HepG2 (cell line): ENCODE measurements around the gene CSF3R. TPM values are rescaled to one million over a fixed set of nuclear protein-coding genes. Genes with fewer than 3 reads are reported as not detected.

Experiments
- ATF7-NPFF ChIP-seq: sonication (generic); formaldehyde crosslinking; IDR thresholded peaks from 2 replicates; pipeline ENCODE4 v1.8.1; 2023; ENCODE audit warnings: mild to moderate bottlenecking, low read depth, missing genetic modification reagents, moderate library complexity
- DMAP1 ChIP-seq: IDR thresholded peaks from 2 replicates; pipeline ENCODE4 v1.6.1; 2016
- DNMT1 ChIP-seq: sonication (generic); formaldehyde crosslinking; IDR thresholded peaks from 2 replicates; pipeline ENCODE4 v1.5.1; 2020; ENCODE audit warnings: mild to moderate bottlenecking, missing genetic modification reagents
- FOXA1 ChIP-seq, 2 experiments: fragments of 450-650 bp in 1 of 2; sonication (generic) in 1 of 2; formaldehyde crosslinking in 1 of 2; IDR thresholded peaks; 2 replicates each; pipeline versions ENCODE4 v1.4.0 to v1.6.1; 2016 to 2020; ENCODE audit warnings: missing genetic modification reagents in 1 of 2
- MAZ ChIP-seq, 2 experiments: sonication (generic) in 1 of 2; formaldehyde crosslinking in 1 of 2; IDR thresholded peaks; 2 replicates each; pipeline versions ENCODE4 v1.5.0 to v1.6.1; 2012 to 2020; ENCODE audit warnings: low read depth in 2 of 2, mild to moderate bottlenecking in 2 of 2, borderline replicate concordance in 1 of 2, improper control_type of control experiment in 1 of 2, low read length in 1 of 2, missing genetic modification reagents in 1 of 2, moderate library complexity in 1 of 2
- NFYC ChIP-seq: IDR thresholded peaks from 2 replicates; pipeline ENCODE4 v1.6.1; 2016; ENCODE audit warnings: missing genetic modification reagents, missing compliant biosample characterization
- PCBP1 ChIP-seq: fragments of 200-400 bp; formaldehyde crosslinking; IDR thresholded peaks from 2 replicates; pipeline ENCODE4 v1.6.1; 2017; ENCODE audit warnings: mild to moderate bottlenecking, low read depth, low read length, borderline replicate concordance
- ZC3H13 ChIP-seq: sonication (generic); formaldehyde crosslinking; IDR thresholded peaks from 2 replicates; pipeline ENCODE4 v1.8.1; 2023; ENCODE audit warnings: mild to moderate bottlenecking, missing genetic modification reagents, moderate library complexity
- ZKSCAN5 ChIP-seq: sonication (generic); formaldehyde crosslinking; IDR thresholded peaks from 2 replicates; pipeline ENCODE4 v1.5.1; 2020; ENCODE audit warnings: mild to moderate bottlenecking, missing genetic modification reagents
- ZNF230 ChIP-seq: sonication (generic); formaldehyde crosslinking; IDR thresholded peaks from 2 replicates; pipeline ENCODE4 v1.4.0; 2020; ENCODE audit warnings: mild to moderate bottlenecking, missing genetic modification reagents
- ZNF234 ChIP-seq: sonication (generic); formaldehyde crosslinking; conservative IDR thresholded peaks from 2 replicates; pipeline ENCODE4 v1.5.1; 2020; ENCODE audit warnings: mild to moderate bottlenecking, missing genetic modification reagents
- ZNF260 ChIP-seq: sonication (generic); formaldehyde crosslinking; IDR thresholded peaks from 2 replicates; pipeline ENCODE4 v1.4.0; 2020; ENCODE audit warnings: missing genetic modification reagents, low read depth, mild to moderate bottlenecking, borderline replicate concordance
- ZNF33B ChIP-seq: sonication (generic); formaldehyde crosslinking; IDR thresholded peaks from 2 replicates; pipeline ENCODE4 v1.5.1; 2020; ENCODE audit warnings: mild to moderate bottlenecking, missing genetic modification reagents
- ZNF432 ChIP-seq: sonication (generic); formaldehyde crosslinking; IDR thresholded peaks from 2 replicates; pipeline ENCODE4 v1.5.0; 2020; ENCODE audit warnings: missing genetic modification reagents, mild to moderate bottlenecking, borderline replicate concordance
- ZNF619 ChIP-seq: sonication (generic); formaldehyde crosslinking; IDR thresholded peaks from 2 replicates; pipeline ENCODE4 v1.4.0; 2020; ENCODE audit warnings: mild to moderate bottlenecking, missing genetic modification reagents
- ZNF644 ChIP-seq: IDR thresholded peaks from 2 replicates; pipeline ENCODE4 v1.6.1; 2016; ENCODE audit warnings: low read depth
- ZNF724P ChIP-seq: sonication (generic); formaldehyde crosslinking; IDR thresholded peaks from 2 replicates; pipeline ENCODE4 v1.8.0; 2022; ENCODE audit warnings: missing genetic modification reagents, borderline replicate concordance
- polyA plus RNA-seq, 8 experiments: library from polyadenylated mRNA; depleted of rRNA in 3 of 8; stranded (reverse) in 7 of 8; unstranded in 1 of 8; fragments of >200 nt; fragmentation: Illumina TruSeq in 4 of 8; extraction: Trizol in 4 of 8; gene quantifications; 2 replicates each; pipeline versions ENCODE4 v1.2.1 to v1.2.3, GENCODE V29; 2011 to 2016; ENCODE audit warnings: low read depth in 4 of 8, missing spikeins in 1 of 8, mixed read lengths in 1 of 8; ENCODE audit not compliant: insufficient read depth in 1 of 8
- total RNA-seq, 5 experiments: library from RNA; depleted of rRNA; stranded (reverse); fragments of >200 nt; fragmentation: Illumina TruSeq; extraction: Trizol; gene quantifications; 2 replicates each; pipeline ENCODE4 v1.2.3, GENCODE V29; 2016; ENCODE audit warnings: low read depth in 1 of 5
- TF ChIP-seq, protein P1 (sequence below): sonication (generic); formaldehyde crosslinking; conservative IDR thresholded peaks from 2 replicates; pipeline ENCODE4 v1.8.0; 2022; ENCODE audit warnings: mild to moderate bottlenecking, moderate library complexity, missing genetic modification reagents
- TF ChIP-seq, protein P2 (sequence below): sonication (generic); formaldehyde crosslinking; IDR thresholded peaks from 2 replicates; pipeline ENCODE4 v1.4.0; 2020; ENCODE audit warnings: mild to moderate bottlenecking, missing genetic modification reagents
- TF ChIP-seq, protein P3 (sequence below): sonication (generic); formaldehyde crosslinking; IDR thresholded peaks from 2 replicates; pipeline ENCODE4 v1.4.0; 2020; ENCODE audit warnings: low read depth, missing genetic modification reagents
- TF ChIP-seq, protein P4 (sequence below): sonication (generic); formaldehyde crosslinking; IDR thresholded peaks from 2 replicates; pipeline ENCODE4 v1.8.0; 2022; ENCODE audit warnings: missing genetic modification reagents, mild to moderate bottlenecking, borderline replicate concordance

Gene CSF3R
- total and polyA plus RNA-seq, 2 of the 13 experiments (the other 11 are each of a cell fraction or from before 2014, with no cell fraction given) = 11.9 to 28.8 TPM

DNA sequence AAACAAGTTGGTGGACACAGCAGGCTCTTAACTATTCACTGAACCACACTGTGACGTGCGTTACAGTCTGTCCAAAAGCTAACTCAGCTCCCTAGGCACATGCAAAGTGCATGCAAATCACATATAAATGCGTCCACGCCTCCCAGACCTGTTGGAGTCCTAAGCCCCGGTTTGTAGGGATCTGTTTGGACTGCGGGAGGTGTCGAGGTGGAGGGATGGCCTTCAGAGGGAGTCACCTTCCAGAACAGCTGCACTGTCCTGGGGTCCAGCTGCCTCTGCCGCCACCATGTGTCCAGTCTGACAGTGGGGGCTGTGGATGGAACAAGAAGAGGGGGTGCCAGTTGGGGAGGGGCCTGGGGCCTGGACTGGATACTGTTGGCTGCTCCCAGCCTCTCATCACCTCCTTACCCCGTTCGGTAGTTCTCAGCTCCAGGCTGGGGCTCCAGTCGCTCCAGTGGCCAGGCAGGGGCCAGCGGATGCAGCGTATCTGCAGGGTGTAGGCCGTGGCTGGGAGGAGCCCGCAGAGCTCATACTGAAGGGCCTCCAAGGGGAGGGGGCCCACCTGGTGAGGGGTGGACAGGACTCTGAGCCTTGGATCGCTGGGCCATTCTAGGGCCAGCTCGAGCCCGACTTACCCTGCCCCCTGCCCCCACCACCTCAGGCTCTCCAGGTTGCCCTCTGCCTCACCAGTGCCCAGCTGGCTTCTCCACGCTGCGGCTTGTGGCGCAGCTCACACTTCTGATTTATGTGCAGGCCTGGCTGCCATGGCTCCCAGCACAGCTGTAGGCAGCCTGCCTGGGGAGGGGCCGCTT, 10.7 kb downstream of the CSF3R start (continued):
- TF ChIP-seq, protein P1, sequence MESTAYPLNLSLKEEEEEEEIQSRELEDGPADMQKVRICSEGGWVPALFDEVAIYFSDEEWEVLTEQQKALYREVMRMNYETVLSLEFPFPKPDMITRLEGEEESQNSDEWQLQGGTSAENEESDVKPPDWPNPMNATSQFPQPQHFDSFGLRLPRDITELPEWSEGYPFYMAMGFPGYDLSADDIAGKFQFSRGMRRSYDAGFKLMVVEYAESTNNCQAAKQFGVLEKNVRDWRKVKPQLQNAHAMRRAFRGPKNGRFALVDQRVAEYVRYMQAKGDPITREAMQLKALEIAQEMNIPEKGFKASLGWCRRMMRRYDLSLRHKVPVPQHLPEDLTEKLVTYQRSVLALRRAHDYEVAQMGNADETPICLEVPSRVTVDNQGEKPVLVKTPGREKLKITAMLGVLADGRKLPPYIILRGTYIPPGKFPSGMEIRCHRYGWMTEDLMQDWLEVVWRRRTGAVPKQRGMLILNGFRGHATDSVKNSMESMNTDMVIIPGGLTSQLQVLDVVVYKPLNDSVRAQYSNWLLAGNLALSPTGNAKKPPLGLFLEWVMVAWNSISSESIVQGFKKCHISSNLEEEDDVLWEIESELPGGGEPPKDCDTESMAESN = no peak
- TF ChIP-seq PCBP1 = no peak
- no peak for TF ChIP-seq ATF7-NPFF
- TF ChIP-seq ZNF644 = no peak
- TF ChIP-seq DMAP1 = no peak
- no peak for TF ChIP-seq ZNF234 (CRISPR knock-in tag)
- no peak for TF ChIP-seq ZNF33B
- TF ChIP-seq FOXA1 (IDR thresholded peaks at IDR 0.05) = no peak
- TF ChIP-seq FOXA1 (CRISPR knock-in tag; IDR thresholded peaks at IDR 0.05) = no peak
- TF ChIP-seq MAZ (IDR thresholded peaks at IDR 0.05; ENCODE audit: borderline replicate concordance, low read depth, low read length) = peak; percentile 23; the same call in 1 of the 2 replicates
- no peak for TF ChIP-seq MAZ (CRISPR knock-in tag; IDR thresholded peaks at IDR 0.05; ENCODE audit: low read depth)
- no peak for TF ChIP-seq DNMT1 (CRISPR knock-in tag)
- TF ChIP-seq, protein P2, sequence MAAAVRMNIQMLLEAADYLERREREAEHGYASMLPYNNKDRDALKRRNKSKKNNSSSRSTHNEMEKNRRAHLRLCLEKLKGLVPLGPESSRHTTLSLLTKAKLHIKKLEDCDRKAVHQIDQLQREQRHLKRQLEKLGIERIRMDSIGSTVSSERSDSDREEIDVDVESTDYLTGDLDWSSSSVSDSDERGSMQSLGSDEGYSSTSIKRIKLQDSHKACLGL (CRISPR knock-in tag) = no peak
- TF ChIP-seq ZNF432 (CRISPR knock-in tag) = no peak
- no peak for TF ChIP-seq ZNF260 (CRISPR knock-in tag)
- peak; percentile 76; the same call in 1 of the 2 replicates for TF ChIP-seq ZKSCAN5 (CRISPR knock-in tag)
- no peak for TF ChIP-seq NFYC (CRISPR knock-in tag)
- TF ChIP-seq ZC3H13 (CRISPR knock-in tag) = no peak
- TF ChIP-seq, protein P3, sequence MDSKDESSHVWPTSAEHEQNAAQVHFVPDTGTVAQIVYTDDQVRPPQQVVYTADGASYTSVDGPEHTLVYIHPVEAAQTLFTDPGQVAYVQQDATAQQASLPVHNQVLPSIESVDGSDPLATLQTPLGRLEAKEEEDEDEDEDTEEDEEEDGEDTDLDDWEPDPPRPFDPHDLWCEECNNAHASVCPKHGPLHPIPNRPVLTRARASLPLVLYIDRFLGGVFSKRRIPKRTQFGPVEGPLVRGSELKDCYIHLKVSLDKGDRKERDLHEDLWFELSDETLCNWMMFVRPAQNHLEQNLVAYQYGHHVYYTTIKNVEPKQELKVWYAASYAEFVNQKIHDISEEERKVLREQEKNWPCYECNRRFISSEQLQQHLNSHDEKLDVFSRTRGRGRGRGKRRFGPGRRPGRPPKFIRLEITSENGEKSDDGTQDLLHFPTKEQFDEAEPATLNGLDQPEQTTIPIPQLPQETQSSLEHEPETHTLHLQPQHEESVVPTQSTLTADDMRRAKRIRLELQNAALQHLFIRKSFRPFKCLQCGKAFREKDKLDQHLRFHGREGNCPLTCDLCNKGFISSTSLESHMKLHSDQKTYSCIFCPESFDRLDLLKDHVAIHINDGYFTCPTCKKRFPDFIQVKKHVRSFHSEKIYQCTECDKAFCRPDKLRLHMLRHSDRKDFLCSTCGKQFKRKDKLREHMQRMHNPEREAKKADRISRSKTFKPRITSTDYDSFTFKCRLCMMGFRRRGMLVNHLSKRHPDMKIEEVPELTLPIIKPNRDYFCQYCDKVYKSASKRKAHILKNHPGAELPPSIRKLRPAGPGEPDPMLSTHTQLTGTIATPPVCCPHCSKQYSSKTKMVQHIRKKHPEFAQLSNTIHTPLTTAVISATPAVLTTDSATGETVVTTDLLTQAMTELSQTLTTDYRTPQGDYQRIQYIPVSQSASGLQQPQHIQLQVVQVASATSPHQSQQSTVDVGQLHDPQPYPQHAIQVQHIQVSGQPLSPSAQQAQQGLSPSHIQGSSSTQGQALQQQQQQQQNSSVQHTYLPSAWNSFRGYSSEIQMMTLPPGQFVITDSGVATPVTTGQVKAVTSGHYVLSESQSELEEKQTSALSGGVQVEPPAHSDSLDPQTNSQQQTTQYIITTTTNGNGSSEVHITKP (CRISPR knock-in tag) = no peak
- TF ChIP-seq ZNF230 = no peak
- TF ChIP-seq ZNF724P = no peak
- TF ChIP-seq, protein P4, sequence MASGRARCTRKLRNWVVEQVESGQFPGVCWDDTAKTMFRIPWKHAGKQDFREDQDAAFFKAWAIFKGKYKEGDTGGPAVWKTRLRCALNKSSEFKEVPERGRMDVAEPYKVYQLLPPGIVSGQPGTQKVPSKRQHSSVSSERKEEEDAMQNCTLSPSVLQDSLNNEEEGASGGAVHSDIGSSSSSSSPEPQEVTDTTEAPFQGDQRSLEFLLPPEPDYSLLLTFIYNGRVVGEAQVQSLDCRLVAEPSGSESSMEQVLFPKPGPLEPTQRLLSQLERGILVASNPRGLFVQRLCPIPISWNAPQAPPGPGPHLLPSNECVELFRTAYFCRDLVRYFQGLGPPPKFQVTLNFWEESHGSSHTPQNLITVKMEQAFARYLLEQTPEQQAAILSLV = peak; percentile 30; the same call in 1 of the 2 replicates
- TF ChIP-seq ZNF619 (CRISPR knock-in tag) = no peak
